H9 (cell line): ENCODE results near the gene PHACTR2. TPM values are rescaled to one million over a fixed set of nuclear protein-coding genes. Genes with fewer than 3 reads are reported as not detected.
A peak's percentile ranks its signal among the peaks of the same experiment; 100 is the strongest.

Experiments used
- DNase-seq: peaks from one replicate; pipeline ENCODE4 v3.0.0-alpha.2; 2017
- H2AFZ ChIP-seq: one replicate; pipeline ENCODE4 v1.6.1; 2013; ENCODE audit warnings: mild to moderate bottlenecking, low read length, control low read depth, moderate library complexity
- H2AK5ac ChIP-seq: 2 replicates; pipeline ENCODE4 v1.6.1; 2013; ENCODE audit warnings: low read length, control low read depth, mixed read lengths; ENCODE audit not compliant: insufficient read length
- H2BK120ac ChIP-seq: one replicate; pipeline ENCODE4 v1.6.1; 2013; ENCODE audit warnings: low read depth, mild to moderate bottlenecking, low read length, control low read depth, inconsistent platforms; ENCODE audit not compliant: poor library complexity, severe bottlenecking
- H2BK12ac ChIP-seq: 2 replicates; pipeline ENCODE4 v1.6.1; 2013; ENCODE audit warnings: low read length, control low read depth, mixed read lengths, low read depth; ENCODE audit not compliant: insufficient read length
- H2BK15ac ChIP-seq: 2 replicates; pipeline ENCODE4 v1.6.1; 2013; ENCODE audit warnings: low read depth, low read length, control low read depth
- H2BK20ac ChIP-seq: one replicate; pipeline ENCODE4 v1.6.1; 2013; ENCODE audit warnings: low read depth, mild to moderate bottlenecking, low read length, control low read depth, inconsistent platforms; ENCODE audit not compliant: poor library complexity, severe bottlenecking
- H2BK5ac ChIP-seq: 2 replicates; pipeline ENCODE4 v1.6.1; 2013; ENCODE audit warnings: low read length, control low read depth, mixed read lengths; ENCODE audit not compliant: insufficient read length
- H3K14ac ChIP-seq: 2 replicates; pipeline ENCODE4 v1.6.1; 2013; ENCODE audit warnings: low read length, control low read depth; ENCODE audit not compliant: insufficient read depth
- H3K18ac ChIP-seq: 2 replicates; pipeline ENCODE4 v1.6.1; 2013; ENCODE audit warnings: low read depth, mild to moderate bottlenecking, mixed read lengths, low read length, control low read depth; ENCODE audit not compliant: insufficient read length
- H3K23ac ChIP-seq: 2 replicates; pipeline ENCODE4 v1.6.1; 2013; ENCODE audit warnings: low read length, control low read depth, mixed read lengths, low read depth; ENCODE audit not compliant: insufficient read length
- H3K23me2 ChIP-seq: 2 replicates; pipeline ENCODE4 v1.6.1; 2013; ENCODE audit warnings: low read depth, mild to moderate bottlenecking, mixed read lengths, low read length, control low read depth; ENCODE audit not compliant: insufficient read length, poor library complexity, severe bottlenecking
- H3K27ac ChIP-seq: 2 replicates; pipeline ENCODE4 v1.5.1; 2013; ENCODE audit warnings: low read length, control low read depth, mixed read lengths, low read depth; ENCODE audit not compliant: insufficient read length
- H3K27me3 ChIP-seq: 2 replicates; pipeline ENCODE4 v1.6.1; 2013; ENCODE audit warnings: low read length, control low read depth, inconsistent platforms; ENCODE audit not compliant: insufficient read depth
- H3K4ac ChIP-seq: 2 replicates; pipeline ENCODE4 v1.6.1; 2013; ENCODE audit warnings: low read depth, mild to moderate bottlenecking, control low read depth, inconsistent platforms, low read length, moderate library complexity
- H3K4me1 ChIP-seq: 2 replicates; pipeline ENCODE4 v1.6.1; 2013; ENCODE audit warnings: low read length, control low read depth, inconsistent platforms; ENCODE audit not compliant: insufficient read depth
- H3K4me2 ChIP-seq: 2 replicates; pipeline ENCODE4 v1.6.1; 2013; ENCODE audit warnings: low read length, control low read depth, mixed read lengths; ENCODE audit not compliant: insufficient read length, insufficient read depth
- H3K56ac ChIP-seq: 2 replicates; pipeline ENCODE4 v1.6.1; 2013; ENCODE audit warnings: low read depth, mild to moderate bottlenecking, mixed read lengths, low read length, control low read depth; ENCODE audit not compliant: insufficient read length
- H3K79me1 ChIP-seq: 2 replicates; pipeline ENCODE4 v1.6.1; 2013; ENCODE audit warnings: low read depth, mild to moderate bottlenecking, moderate library complexity, low read length, control low read depth, inconsistent platforms; ENCODE audit not compliant: insufficient read depth, poor library complexity, severe bottlenecking
- H3K79me2 ChIP-seq: 2 replicates; pipeline ENCODE4 v1.6.1; 2013; ENCODE audit warnings: low read length, control low read depth, inconsistent platforms; ENCODE audit not compliant: insufficient read depth
- H3K9ac ChIP-seq: 2 replicates; pipeline ENCODE4 v1.6.1; 2013; ENCODE audit warnings: low read length, control low read depth, mixed read lengths; ENCODE audit not compliant: insufficient read length; ENCODE audit errors: extremely low read depth
- H3K9me3 ChIP-seq: one replicate; pipeline ENCODE4 v1.6.1; 2013; ENCODE audit warnings: low read depth, low read length, inconsistent platforms; ENCODE audit not compliant: control insufficient read depth
- H3T11ph ChIP-seq: one replicate; pipeline ENCODE4 v1.6.1; 2013; ENCODE audit warnings: mild to moderate bottlenecking, low read length, control low read depth, inconsistent platforms
- H4K20me1 ChIP-seq: one replicate; pipeline ENCODE4 v1.6.1; 2013; ENCODE audit not compliant: control insufficient read depth, insufficient read length, insufficient read depth
- H4K5ac ChIP-seq: 2 replicates; pipeline ENCODE4 v1.6.1; 2013; ENCODE audit warnings: low read depth, mild to moderate bottlenecking, mixed read lengths, low read length, control low read depth; ENCODE audit not compliant: insufficient read length
- H4K8ac ChIP-seq: replicated peaks from 2 replicates; pipeline ENCODE4 v1.6.1; 2013; ENCODE audit warnings: low read length, control low read depth, mixed read lengths, low read depth; ENCODE audit not compliant: insufficient read length
- H4K91ac ChIP-seq: 2 replicates; pipeline ENCODE4 v1.6.1; 2013; ENCODE audit warnings: low read depth, mild to moderate bottlenecking, moderate library complexity, mixed read lengths, low read length, control low read depth; ENCODE audit not compliant: insufficient read length
- H3K27ac Mint-ChIP-seq, 3 experiments: 2 replicates in 2 of 3; 3 replicates in 1 of 3; pipeline ENCODE4 v1.8.0; 2020 to 2021; ENCODE audit warnings: mixed read lengths in 3 of 3, mild to moderate bottlenecking in 1 of 3, moderate library complexity in 1 of 3
- H3K27me3 Mint-ChIP-seq: 2 replicates; pipeline ENCODE4 v1.8.0; 2021; ENCODE audit warnings: low read depth, mild to moderate bottlenecking, moderate library complexity, mixed read lengths
- H3K36me3 Mint-ChIP-seq, 3 experiments: 2 replicates in 2 of 3; 3 replicates in 1 of 3; pipeline ENCODE4 v1.8.0; 2020 to 2021; ENCODE audit warnings: low read depth in 3 of 3, mixed read lengths in 3 of 3; ENCODE audit not compliant: insufficient read depth in 1 of 3
- H3K4me1 Mint-ChIP-seq, 2 experiments: 2 replicates each; pipeline ENCODE4 v1.8.0; 2020; ENCODE audit warnings: mixed read lengths in 2 of 2
- H3K4me3 Mint-ChIP-seq, 2 experiments: 2 replicates in 1 of 2; 3 replicates in 1 of 2; pipeline ENCODE4 v1.8.0; 2020 to 2021; ENCODE audit warnings: mild to moderate bottlenecking in 2 of 2, mixed read lengths in 2 of 2, moderate library complexity in 1 of 2
- H3K9me3 Mint-ChIP-seq, 2 experiments: 2 replicates in 1 of 2; 3 replicates in 1 of 2; pipeline ENCODE4 v1.8.0; 2020; ENCODE audit warnings: mild to moderate bottlenecking in 2 of 2, mixed read lengths in 2 of 2, moderate library complexity in 1 of 2
- WGBS: extraction: QIAGEN DNeasy Blood & Tissue Kit; methylation state at CpG from one replicate; pipeline ENCODE4 v1.1.7; 2013; ENCODE audit warnings: missing lambda C conversion rate, low lambda C conversion rate, mixed read lengths; ENCODE audit not compliant: insufficient read length; ENCODE audit errors: extremely low coverage; 5-methylcytosine and 5-hydroxymethylcytosine counted together
- total RNA-seq: library from RNA; stranded (reverse); gene quantifications from 2 replicates; pipeline ENCODE4 v1.2.1, GENCODE V29; 2021
- TF ChIP-seq, protein P1 (sequence below): fragments of 200-600 bp; sonication (generic); conservative IDR thresholded peaks from 3 replicates; pipeline ENCODE4 v1.8.0; 2021; ENCODE audit warnings: antibody characterized with exemption, mild to moderate bottlenecking

Gene PHACTR2
- total RNA-seq, 1 experiment from 2014 or later = 131 TPM

DNA sequence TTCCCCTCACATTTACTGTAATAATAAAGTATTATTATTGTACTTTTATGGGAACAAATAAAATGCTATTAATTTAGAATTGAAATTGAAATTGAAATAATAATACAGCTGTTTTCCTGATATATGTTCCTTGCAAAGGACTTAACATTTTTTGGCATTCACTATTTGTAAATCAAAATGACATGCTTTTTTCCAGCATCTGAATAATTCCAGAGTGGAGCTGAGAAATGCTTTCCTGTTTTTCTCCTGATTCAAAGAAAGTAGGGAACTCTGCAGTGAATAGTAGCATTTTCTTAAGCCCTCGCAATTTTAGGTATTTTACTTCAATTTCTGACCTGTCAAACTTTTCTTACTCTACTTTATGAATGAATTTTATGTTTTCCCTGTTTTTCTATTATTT, 72.1 kb downstream of the PHACTR2 start:
- Histone ChIP-seq H2BK120ac (no peak overlapping the region), H3K79me1 (no peaks in the 10 kb centered on the region), H2BK20ac (no peak overlapping the region), H3K4me1 (peaks cover 19% of the 10 kb centered on the region), H4K91ac (no peak overlapping the region), H3K9me3 (no peaks in the 10 kb centered on the region), H2BK12ac (no peak overlapping the region), H3K18ac (no peak overlapping the region), H3T11ph (no peak overlapping the region), H4K20me1 (no peaks in the 10 kb centered on the region), H3K23ac (no peak overlapping the region), H3K56ac (no peak overlapping the region), H3K4ac (no peak overlapping the region), H2BK15ac (no peak overlapping the region), H3K79me2 (no peaks in the 10 kb centered on the region), H3K23me2 (no peaks in the 10 kb centered on the region), H3K4me2 (no peak overlapping the region), H3K9ac (no peak overlapping the region), H3K27me3 (no peaks in the 10 kb centered on the region), H2BK5ac (no peak overlapping the region), H3K27ac (no peak overlapping the region), H3K14ac (no peak overlapping the region), H2AFZ (no peak overlapping the region), H4K5ac (no peak overlapping the region), H4K8ac (no peak overlapping the region), H2AK5ac (no peak overlapping the region)
- DNase-seq = no peak
- H3K4me1 Mint-ChIP-seq = peaks cover 66% of the 10 kb centered on the region in 2 experiments
- H3K27ac Mint-ChIP-seq = peak overlapping the region in 2 of 3 experiments; percentile 9 to 51; a peak in 2 of 7 replicates
- no peak overlapping the region for H3K4me3 Mint-ChIP-seq
- no peaks in the 10 kb centered on the region for H3K9me3 Mint-ChIP-seq
- peaks cover 0 to 22% (median 0%) of the 10 kb centered on the region in 3 experiments; a peak in 3 of 7 replicates for H3K36me3 Mint-ChIP-seq
- no peaks in the 10 kb centered on the region for H3K27me3 Mint-ChIP-seq
- WGBS = no CpG with 5 or more reads among the region's 1 CpG
- TF ChIP-seq, protein P1, sequence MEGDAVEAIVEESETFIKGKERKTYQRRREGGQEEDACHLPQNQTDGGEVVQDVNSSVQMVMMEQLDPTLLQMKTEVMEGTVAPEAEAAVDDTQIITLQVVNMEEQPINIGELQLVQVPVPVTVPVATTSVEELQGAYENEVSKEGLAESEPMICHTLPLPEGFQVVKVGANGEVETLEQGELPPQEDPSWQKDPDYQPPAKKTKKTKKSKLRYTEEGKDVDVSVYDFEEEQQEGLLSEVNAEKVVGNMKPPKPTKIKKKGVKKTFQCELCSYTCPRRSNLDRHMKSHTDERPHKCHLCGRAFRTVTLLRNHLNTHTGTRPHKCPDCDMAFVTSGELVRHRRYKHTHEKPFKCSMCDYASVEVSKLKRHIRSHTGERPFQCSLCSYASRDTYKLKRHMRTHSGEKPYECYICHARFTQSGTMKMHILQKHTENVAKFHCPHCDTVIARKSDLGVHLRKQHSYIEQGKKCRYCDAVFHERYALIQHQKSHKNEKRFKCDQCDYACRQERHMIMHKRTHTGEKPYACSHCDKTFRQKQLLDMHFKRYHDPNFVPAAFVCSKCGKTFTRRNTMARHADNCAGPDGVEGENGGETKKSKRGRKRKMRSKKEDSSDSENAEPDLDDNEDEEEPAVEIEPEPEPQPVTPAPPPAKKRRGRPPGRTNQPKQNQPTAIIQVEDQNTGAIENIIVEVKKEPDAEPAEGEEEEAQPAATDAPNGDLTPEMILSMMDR = no peak
